GM12878 (cell line): ENCODE measurements around the gene MAML3.

Source experiments
- BRCA1 ChIP-seq: IDR thresholded peaks from 2 replicates; pipeline ENCODE4 v1.6.1; 2011; ENCODE audit warnings: low read depth, low read length, improper control_type of control experiment
- EGR1 ChIP-seq, 2 experiments: IDR thresholded peaks; 1 replicate in 1 of 2; 2 replicates in 1 of 2; pipeline ENCODE4 v1.6.1; 2011 to 2012; ENCODE audit warnings: low read depth in 2 of 2, low read length in 2 of 2, borderline replicate concordance in 1 of 2, mild to moderate bottlenecking in 1 of 2, moderate library complexity in 1 of 2
- HCFC1 ChIP-seq: fragments of 150-350 bp; IDR thresholded peaks from 2 replicates; pipeline ENCODE4 v1.6.1; 2014; ENCODE audit warnings: low read length
- HDAC2 ChIP-seq: fragments of 200-600 bp; sonication (generic); IDR thresholded peaks from 2 replicates; pipeline ENCODE4 v1.6.1; 2017
- KDM1A ChIP-seq: fragments of 200-600 bp; sonication (generic); IDR thresholded peaks from 2 replicates; pipeline ENCODE4 v1.6.1; 2016; ENCODE audit warnings: borderline replicate concordance
- NR2F1 ChIP-seq: fragments of 450-650 bp; conservative IDR thresholded peaks from 2 replicates; pipeline ENCODE4 v1.6.1; 2017; ENCODE audit warnings: mild to moderate bottlenecking
- POLR2A ChIP-seq: IDR thresholded peaks from 2 replicates; pipeline ENCODE4 v1.6.1; 2011; ENCODE audit warnings: low read depth, mild to moderate bottlenecking, low read length
- SMC3 ChIP-seq: IDR thresholded peaks from 2 replicates; pipeline ENCODE4 v1.6.1; 2011; ENCODE audit warnings: low read length, improper control_type of control experiment, borderline replicate concordance
- SREBF1 ChIP-seq: IDR thresholded peaks from 2 replicates; pipeline ENCODE4 v1.6.1; 2012; ENCODE audit warnings: mild to moderate bottlenecking, low read length
- ZNF24 ChIP-seq: fragments of 450-650 bp; IDR thresholded peaks from 2 replicates; pipeline ENCODE4 v1.6.1; 2017; ENCODE audit warnings: antibody characterized with exemption, mild to moderate bottlenecking
- TF ChIP-seq, protein P1 (sequence below), 3 experiments: IDR thresholded peaks in 2 of 3; conservative IDR thresholded peaks in 1 of 3; 2 replicates each; pipeline ENCODE4 v1.5.1; 2011; ENCODE audit warnings: low read depth in 3 of 3, low read length in 3 of 3, mild to moderate bottlenecking in 3 of 3, control low read depth in 2 of 3, moderate library complexity in 2 of 3, inconsistent platforms in 1 of 3, mixed read lengths in 1 of 3; ENCODE audit not compliant: control insufficient read depth in 2 of 3, insufficient read depth in 1 of 3; ENCODE audit errors: extremely low read depth in 1 of 3
- TF ChIP-seq, protein P2 (sequence below): IDR thresholded peaks from 2 replicates; pipeline ENCODE4 v1.6.1; 2011; ENCODE audit warnings: low read depth, low read length, improper control_type of control experiment, borderline replicate concordance

DNA sequence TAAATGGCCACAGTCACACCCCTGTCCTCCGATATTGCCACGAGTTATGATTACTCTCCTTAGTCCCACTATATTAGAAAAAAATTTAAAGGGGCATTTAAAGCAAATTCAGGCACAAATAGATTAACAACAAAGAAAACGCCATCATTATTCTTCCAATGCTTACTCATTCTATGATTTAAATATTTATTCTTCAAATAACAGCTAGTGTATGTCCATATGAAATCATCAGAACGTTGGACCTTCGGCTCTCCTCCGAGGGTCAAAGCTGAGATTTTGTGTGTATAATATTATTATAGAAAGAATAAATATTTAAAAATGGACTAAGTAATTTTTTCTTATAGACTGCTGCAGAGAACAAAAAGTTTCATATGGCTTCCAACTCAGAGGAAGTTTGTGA, 122.9 kb downstream of the MAML3 start:
- TF ChIP-seq BRCA1: no peak
- TF ChIP-seq, protein P1, sequence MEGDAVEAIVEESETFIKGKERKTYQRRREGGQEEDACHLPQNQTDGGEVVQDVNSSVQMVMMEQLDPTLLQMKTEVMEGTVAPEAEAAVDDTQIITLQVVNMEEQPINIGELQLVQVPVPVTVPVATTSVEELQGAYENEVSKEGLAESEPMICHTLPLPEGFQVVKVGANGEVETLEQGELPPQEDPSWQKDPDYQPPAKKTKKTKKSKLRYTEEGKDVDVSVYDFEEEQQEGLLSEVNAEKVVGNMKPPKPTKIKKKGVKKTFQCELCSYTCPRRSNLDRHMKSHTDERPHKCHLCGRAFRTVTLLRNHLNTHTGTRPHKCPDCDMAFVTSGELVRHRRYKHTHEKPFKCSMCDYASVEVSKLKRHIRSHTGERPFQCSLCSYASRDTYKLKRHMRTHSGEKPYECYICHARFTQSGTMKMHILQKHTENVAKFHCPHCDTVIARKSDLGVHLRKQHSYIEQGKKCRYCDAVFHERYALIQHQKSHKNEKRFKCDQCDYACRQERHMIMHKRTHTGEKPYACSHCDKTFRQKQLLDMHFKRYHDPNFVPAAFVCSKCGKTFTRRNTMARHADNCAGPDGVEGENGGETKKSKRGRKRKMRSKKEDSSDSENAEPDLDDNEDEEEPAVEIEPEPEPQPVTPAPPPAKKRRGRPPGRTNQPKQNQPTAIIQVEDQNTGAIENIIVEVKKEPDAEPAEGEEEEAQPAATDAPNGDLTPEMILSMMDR (IDR thresholded peaks at IDR 0.05 in 2 of 3, conservative IDR thresholded peaks at IDR 0.05 in 1 of 3; ENCODE audit: control insufficient read depth in 2 of 3, extremely low read depth in 1 of 3, insufficient read depth in 1 of 3, low read depth in 3 of 3, low read length in 3 of 3): no peak
- no peak for TF ChIP-seq HCFC1
- TF ChIP-seq NR2F1: no peak
- TF ChIP-seq SMC3: no peak
- TF ChIP-seq, protein P2, sequence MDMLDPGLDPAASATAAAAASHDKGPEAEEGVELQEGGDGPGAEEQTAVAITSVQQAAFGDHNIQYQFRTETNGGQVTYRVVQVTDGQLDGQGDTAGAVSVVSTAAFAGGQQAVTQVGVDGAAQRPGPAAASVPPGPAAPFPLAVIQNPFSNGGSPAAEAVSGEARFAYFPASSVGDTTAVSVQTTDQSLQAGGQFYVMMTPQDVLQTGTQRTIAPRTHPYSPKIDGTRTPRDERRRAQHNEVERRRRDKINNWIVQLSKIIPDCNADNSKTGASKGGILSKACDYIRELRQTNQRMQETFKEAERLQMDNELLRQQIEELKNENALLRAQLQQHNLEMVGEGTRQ: no peak
- no peak for TF ChIP-seq POLR2A
- no peak for TF ChIP-seq EGR1 (IDR thresholded peaks at IDR 0.05; ENCODE audit: borderline replicate concordance in 1 of 2, low read depth in 2 of 2, low read length in 2 of 2)
- no peak for TF ChIP-seq ZNF24
- TF ChIP-seq KDM1A: no peak
- TF ChIP-seq SREBF1: no peak
- no peak for TF ChIP-seq HDAC2
